Kidney glomerular epithelial cell (primary cell): Measurements from ENCODE around the gene PRRG4.
"Not testable (repeated sequence)": the region's sequence is repeated elsewhere in the genome, so short reads cannot be mapped to it uniquely, and the experiment has no call there.

ENCODE experiments used
- DNase-seq: peaks from one replicate; lab custom pipeline; 2025; lab: John Stamatoyannopoulos, UW

PRRG4 gene

GRCh38 chr11:32885556-32885955 lies 55.8 kb downstream of the PRRG4 start:
- no peak for DNase-seq

GRCh38 chr11:32886180-32886579 lies 56.5 kb downstream of the PRRG4 start:
- DNase-seq, result no peak

GRCh38 chr11:32887707-32888383 lies 58.1 kb downstream of the PRRG4 start:
- DNase-seq, result not testable (repeated sequence)

GRCh38 chr11:32888384-32888710 lies 58.6 kb downstream of the PRRG4 start:
- DNase-seq, result not testable (repeated sequence)

- no peak for DNase-seq
These were observed 59.1 kb downstream of the PRRG4 start for GRCh38 chr11:32888805-32889204.

GRCh38 chr11:32890843-32891656 lies 61.3 kb downstream of the PRRG4 start:
- no peak for DNase-seq

- DNase-seq, result peak; percentile 54
These were observed 62.1 kb downstream of the PRRG4 start for GRCh38 chr11:32891657-32892354.

- peak; percentile 67 for DNase-seq
These were observed 62.8 kb downstream of the PRRG4 start, which contains the start of gene QSER1 for GRCh38 chr11:32892355-32893092. TSS of gene QSER1 (plus strand) at chr11:32892811. CDS start at chr11:32893126, 315 bp downstream.

GRCh38 chr11:32893093-32893342 lies 63.3 kb downstream of the PRRG4 start:
- no peak for DNase-seq

- DNase-seq, result no peak
These were observed 63.8 kb downstream of the PRRG4 start for GRCh38 chr11:32893343-32894148.

- peak; percentile 58 for DNase-seq
These were observed 64.6 kb downstream of the PRRG4 start for GRCh38 chr11:32894149-32894827.

GRCh38 chr11:32894921-32895320 lies 65.2 kb downstream of the PRRG4 start:
- DNase-seq, result no peak

GRCh38 chr11:32895471-32895870 lies 65.7 kb downstream of the PRRG4 start:
- DNase-seq, result no peak

GRCh38 chr11:32897103-32897502 lies 67.4 kb downstream of the PRRG4 start:
- DNase-seq, result no peak

GRCh38 chr11:32899438-32899837 lies 69.7 kb downstream of the PRRG4 start:
- no peak for DNase-seq

- DNase-seq, result no peak
These were observed 72.5 kb downstream of the PRRG4 start for GRCh38 chr11:32902089-32902665.

GRCh38 chr11:32905028-32905667 lies 75.4 kb downstream of the PRRG4 start:
- DNase-seq, result no peak
